Uterus (tissue), 2 donors: ENCODE results near the gene EML6.

Source experiments
- POLR2A ChIP-seq, 2 donors: fragments of 450-650 bp; IDR thresholded peaks; one replicate each; pipeline ENCODE4 v1.6.1; 2016; ENCODE audit warnings: antibody characterized with exemption in 2 of 2, mild to moderate bottlenecking in 1 of 2, moderate library complexity in 1 of 2
- TF ChIP-seq, protein P1 (sequence below), 4 experiments: fragments of 200-600 bp in 2 of 4; fragments of 450-650 bp in 2 of 4; sonication (generic) in 2 of 4; IDR thresholded peaks; one replicate each; pipeline ENCODE4 v1.5.1; 2016 to 2019; ENCODE audit warnings: antibody characterized with exemption in 4 of 4, mild to moderate bottlenecking in 2 of 4, moderate library complexity in 1 of 4

DNA sequence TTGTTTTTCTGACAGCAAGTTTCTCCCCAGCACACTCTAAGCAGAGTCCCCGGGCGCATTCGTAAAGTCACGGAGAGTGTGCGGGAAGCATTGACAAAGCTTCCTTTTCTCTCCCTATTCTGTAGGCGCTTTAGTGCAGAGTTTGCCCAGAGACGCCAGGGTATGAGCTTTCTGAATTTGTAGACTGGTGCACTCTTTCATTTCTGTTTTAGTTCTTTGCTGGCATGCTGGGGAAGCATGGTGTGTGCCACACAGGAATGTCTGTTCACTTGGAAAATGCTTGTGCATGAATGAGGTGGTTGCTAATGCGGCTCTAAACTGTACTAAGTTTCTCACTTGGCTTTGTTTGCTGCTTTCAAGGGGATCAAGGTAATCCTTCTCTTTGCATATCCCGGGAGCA, 224.2 kb downstream of the EML6 start:
- no peak for TF ChIP-seq POLR2A (IDR thresholded peaks at IDR 0.05)
- TF ChIP-seq, protein P1, sequence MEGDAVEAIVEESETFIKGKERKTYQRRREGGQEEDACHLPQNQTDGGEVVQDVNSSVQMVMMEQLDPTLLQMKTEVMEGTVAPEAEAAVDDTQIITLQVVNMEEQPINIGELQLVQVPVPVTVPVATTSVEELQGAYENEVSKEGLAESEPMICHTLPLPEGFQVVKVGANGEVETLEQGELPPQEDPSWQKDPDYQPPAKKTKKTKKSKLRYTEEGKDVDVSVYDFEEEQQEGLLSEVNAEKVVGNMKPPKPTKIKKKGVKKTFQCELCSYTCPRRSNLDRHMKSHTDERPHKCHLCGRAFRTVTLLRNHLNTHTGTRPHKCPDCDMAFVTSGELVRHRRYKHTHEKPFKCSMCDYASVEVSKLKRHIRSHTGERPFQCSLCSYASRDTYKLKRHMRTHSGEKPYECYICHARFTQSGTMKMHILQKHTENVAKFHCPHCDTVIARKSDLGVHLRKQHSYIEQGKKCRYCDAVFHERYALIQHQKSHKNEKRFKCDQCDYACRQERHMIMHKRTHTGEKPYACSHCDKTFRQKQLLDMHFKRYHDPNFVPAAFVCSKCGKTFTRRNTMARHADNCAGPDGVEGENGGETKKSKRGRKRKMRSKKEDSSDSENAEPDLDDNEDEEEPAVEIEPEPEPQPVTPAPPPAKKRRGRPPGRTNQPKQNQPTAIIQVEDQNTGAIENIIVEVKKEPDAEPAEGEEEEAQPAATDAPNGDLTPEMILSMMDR (IDR thresholded peaks at IDR 0.05) = no peak
